ENCODE results near the gene TBX1.

DNA sequence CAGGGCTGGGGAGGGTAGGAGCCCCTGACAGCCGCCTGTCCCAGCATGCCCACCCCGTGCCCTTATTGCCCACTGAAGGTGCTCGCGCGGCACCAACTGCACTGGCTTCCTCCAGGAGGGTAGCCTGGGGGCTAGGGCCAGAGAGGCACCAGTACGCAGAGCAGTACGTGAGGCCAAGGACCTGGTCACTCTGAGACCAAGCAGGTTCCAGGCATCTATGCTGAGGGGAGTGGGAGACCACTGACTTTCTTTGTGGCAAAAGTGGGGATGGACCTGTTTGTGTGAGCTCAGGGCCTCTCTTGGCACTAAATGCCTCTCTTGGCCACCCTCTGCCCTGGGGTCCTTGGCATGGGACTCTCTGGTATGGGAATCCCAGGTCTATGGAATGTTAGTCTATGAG, 26.4 kb upstream of the TBX1 start:
- TF ChIP-seq EZH2 (IDR thresholded peaks at IDR 0.05) (no peak), EZH2phosphoT487 (IDR thresholded peaks at IDR 0.05; ENCODE audit: borderline replicate concordance) (no peak), POLR2AphosphoS5 (IDR thresholded peaks at IDR 0.05; ENCODE audit: low read depth, low read length) (no peak), ELF1 (IDR thresholded peaks at IDR 0.05; ENCODE audit: borderline replicate concordance, low read depth) (no peak), ZFX (IDR thresholded peaks at IDR 0.05) (no peak), EGR1 (IDR thresholded peaks at IDR 0.05; ENCODE audit: low read depth) (no peak)
- TF ChIP-seq, protein P1, sequence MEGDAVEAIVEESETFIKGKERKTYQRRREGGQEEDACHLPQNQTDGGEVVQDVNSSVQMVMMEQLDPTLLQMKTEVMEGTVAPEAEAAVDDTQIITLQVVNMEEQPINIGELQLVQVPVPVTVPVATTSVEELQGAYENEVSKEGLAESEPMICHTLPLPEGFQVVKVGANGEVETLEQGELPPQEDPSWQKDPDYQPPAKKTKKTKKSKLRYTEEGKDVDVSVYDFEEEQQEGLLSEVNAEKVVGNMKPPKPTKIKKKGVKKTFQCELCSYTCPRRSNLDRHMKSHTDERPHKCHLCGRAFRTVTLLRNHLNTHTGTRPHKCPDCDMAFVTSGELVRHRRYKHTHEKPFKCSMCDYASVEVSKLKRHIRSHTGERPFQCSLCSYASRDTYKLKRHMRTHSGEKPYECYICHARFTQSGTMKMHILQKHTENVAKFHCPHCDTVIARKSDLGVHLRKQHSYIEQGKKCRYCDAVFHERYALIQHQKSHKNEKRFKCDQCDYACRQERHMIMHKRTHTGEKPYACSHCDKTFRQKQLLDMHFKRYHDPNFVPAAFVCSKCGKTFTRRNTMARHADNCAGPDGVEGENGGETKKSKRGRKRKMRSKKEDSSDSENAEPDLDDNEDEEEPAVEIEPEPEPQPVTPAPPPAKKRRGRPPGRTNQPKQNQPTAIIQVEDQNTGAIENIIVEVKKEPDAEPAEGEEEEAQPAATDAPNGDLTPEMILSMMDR (IDR thresholded peaks at IDR 0.05 in 2 of 3, conservative IDR thresholded peaks at IDR 0.05 in 1 of 3; ENCODE audit: borderline replicate concordance in 1 of 3, insufficient read depth in 1 of 3, low read depth in 2 of 3, low read length in 2 of 3) = no peak
- TF ChIP-seq, protein P2, sequence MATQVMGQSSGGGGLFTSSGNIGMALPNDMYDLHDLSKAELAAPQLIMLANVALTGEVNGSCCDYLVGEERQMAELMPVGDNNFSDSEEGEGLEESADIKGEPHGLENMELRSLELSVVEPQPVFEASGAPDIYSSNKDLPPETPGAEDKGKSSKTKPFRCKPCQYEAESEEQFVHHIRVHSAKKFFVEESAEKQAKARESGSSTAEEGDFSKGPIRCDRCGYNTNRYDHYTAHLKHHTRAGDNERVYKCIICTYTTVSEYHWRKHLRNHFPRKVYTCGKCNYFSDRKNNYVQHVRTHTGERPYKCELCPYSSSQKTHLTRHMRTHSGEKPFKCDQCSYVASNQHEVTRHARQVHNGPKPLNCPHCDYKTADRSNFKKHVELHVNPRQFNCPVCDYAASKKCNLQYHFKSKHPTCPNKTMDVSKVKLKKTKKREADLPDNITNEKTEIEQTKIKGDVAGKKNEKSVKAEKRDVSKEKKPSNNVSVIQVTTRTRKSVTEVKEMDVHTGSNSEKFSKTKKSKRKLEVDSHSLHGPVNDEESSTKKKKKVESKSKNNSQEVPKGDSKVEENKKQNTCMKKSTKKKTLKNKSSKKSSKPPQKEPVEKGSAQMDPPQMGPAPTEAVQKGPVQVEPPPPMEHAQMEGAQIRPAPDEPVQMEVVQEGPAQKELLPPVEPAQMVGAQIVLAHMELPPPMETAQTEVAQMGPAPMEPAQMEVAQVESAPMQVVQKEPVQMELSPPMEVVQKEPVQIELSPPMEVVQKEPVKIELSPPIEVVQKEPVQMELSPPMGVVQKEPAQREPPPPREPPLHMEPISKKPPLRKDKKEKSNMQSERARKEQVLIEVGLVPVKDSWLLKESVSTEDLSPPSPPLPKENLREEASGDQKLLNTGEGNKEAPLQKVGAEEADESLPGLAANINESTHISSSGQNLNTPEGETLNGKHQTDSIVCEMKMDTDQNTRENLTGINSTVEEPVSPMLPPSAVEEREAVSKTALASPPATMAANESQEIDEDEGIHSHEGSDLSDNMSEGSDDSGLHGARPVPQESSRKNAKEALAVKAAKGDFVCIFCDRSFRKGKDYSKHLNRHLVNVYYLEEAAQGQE (IDR thresholded peaks at IDR 0.05; ENCODE audit: low read depth) = no peak
- TF ChIP-seq, protein P3, sequence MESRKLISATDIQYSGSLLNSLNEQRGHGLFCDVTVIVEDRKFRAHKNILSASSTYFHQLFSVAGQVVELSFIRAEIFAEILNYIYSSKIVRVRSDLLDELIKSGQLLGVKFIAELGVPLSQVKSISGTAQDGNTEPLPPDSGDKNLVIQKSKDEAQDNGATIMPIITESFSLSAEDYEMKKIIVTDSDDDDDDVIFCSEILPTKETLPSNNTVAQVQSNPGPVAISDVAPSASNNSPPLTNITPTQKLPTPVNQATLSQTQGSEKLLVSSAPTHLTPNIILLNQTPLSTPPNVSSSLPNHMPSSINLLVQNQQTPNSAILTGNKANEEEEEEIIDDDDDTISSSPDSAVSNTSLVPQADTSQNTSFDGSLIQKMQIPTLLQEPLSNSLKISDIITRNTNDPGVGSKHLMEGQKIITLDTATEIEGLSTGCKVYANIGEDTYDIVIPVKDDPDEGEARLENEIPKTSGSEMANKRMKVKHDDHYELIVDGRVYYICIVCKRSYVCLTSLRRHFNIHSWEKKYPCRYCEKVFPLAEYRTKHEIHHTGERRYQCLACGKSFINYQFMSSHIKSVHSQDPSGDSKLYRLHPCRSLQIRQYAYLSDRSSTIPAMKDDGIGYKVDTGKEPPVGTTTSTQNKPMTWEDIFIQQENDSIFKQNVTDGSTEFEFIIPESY (IDR thresholded peaks at IDR 0.05; ENCODE audit: extremely low read depth, insufficient replicate concordance, low read length) = no peak
- TF ChIP-seq, protein P4, sequence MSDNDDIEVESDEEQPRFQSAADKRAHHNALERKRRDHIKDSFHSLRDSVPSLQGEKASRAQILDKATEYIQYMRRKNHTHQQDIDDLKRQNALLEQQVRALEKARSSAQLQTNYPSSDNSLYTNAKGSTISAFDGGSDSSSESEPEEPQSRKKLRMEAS (IDR thresholded peaks at IDR 0.05) = no peak

Measured in HCT116 (cell line).